NCI-H2227 treated with DMSO at 0.1 percent for 48 hours (cell line): ENCODE measurements around the gene EXOC3L4.

Experiments used
- DNase-seq: peaks from one replicate; lab custom pipeline; 2025; lab: John Stamatoyannopoulos, UW

EXOC3L4 gene

DNA sequence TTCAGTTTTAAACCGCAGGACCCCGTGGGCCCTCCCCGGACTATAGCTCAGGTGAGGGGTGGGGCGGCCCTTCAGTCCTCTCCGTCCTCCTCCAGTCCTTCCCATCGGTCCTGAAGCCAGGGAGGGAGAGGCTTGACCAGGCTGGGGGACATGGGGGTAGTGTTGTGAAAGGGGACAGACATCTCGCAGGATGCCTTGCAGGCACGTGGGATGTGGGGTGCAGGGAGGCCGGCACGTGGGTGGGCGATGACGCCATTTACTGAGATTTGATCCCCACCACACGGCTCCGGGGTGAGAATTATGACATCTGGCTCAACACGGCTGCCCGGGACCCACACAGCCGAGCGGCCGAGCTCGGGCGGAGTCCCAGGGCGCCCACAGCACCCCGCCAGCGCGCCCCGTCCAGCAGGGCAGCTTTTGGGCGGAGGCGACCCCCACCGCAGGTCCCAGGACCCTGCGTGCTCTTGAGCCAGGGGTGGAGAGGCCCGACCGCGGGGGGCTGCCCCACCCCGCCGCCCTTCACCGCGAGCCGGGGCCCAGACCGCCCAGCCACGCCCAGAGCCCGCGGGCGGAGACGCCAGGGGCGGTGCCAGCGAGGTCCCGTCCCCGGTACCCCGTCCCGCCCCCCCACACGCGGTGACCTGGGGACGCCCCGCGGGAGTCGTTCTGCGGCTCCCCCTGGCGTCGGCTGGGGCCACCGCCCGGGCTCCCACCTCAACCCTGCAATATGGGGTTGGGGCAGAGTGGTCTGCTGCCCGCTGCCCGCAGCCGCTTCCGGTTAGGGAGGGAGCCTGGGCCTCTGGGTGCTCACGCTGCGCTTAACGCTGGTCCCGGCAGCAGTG lies 3.3 kb upstream of the EXOC3L4 start:
- DNase-seq = no peak

DNA sequence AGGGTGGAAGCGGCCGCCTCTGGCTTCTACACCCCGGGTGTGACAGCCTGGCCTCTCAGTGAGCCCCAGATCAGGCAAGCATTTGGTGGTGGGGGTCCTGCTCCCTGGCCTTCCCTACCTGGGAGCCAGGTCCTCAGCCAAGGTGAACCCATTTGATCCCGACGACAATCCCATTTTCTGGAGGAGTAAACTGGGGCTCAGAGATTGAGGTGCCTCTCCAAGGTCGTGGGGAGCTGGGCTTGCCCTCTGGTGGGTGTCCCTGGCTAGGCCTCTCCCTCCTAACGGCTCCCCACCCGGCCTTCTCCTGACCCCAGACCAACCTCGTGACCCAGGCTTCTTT lies 2.7 kb upstream of the EXOC3L4 start:
- DNase-seq = no peak

DNA sequence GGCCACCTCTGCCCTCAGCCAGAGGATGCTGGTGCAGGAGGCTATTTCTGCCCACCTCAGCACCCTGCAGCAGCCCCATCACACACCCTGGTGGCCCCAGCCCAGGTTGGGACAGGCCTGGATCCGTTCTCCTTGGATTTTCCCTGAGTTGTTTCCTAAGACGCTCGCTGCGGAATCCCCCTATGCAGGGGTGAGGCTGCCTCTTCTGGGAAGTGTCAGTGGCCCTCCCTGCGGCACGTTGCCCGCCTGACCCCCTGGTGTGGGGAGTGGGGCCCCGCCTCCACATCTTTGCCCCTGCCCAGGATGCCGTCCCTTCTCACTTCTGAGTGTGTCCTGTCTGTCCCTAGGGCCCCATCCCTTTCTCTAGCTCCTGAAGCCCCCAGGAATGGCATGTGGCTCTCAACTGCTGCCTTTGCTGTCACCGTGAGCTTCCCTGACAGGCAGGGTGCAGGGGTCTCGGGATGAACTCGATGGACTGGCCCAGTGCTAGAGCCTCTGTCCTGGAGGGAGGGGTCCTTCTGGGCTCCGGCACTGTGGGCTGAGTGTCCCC lies 594 bp upstream of the EXOC3L4 start:
- no peak for DNase-seq

DNA sequence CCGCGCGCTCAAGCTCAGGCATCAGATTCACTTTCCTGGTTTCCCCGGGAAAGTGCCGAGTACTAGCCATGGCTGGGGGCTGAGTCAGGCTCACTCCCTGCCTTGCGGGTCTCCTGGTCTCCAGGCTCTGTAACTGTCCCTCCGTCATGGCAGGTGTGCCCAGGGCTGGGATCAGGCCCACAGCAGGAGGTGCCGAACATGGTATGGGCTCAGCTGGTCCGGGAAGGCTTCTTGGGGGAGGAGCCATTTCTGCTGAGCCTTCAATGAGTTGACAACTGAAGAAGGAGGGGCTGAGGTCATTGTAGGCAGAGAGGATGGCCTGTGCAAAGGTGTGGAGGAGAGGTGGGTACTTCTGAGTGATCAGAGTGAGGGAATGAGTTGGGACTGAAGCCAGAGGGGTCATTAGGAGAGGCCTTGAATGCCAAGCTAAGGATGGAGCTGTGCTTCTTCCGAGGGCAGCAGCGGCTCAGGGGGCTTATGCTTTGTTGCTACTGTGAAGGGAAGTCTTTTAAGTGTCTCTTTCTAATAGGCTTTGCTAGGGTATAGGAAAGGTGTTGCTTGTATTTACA lies 769 bp downstream of the EXOC3L4 start:
- DNase-seq = no peak

DNA sequence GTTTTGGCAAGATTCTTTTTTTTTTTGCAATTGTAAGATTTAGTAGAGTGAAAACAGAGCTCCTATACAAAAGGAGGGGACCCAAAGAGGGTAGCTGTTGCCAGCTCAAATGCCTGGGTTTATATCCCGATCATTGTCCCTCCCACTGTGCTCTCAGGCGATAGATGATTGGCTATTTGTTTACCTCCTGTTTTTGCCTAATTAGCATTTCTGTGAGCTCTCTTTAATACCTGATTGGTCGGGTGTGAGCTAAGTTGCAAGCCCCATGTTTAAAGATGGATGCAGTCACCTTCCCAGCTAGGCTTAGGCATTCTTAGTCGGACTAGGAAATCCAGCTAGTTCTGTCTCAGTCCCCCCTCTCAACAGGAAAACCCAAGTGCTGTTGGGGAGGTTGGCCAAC lies 1.9 kb downstream of the EXOC3L4 start:
- DNase-seq = no peak

DNA sequence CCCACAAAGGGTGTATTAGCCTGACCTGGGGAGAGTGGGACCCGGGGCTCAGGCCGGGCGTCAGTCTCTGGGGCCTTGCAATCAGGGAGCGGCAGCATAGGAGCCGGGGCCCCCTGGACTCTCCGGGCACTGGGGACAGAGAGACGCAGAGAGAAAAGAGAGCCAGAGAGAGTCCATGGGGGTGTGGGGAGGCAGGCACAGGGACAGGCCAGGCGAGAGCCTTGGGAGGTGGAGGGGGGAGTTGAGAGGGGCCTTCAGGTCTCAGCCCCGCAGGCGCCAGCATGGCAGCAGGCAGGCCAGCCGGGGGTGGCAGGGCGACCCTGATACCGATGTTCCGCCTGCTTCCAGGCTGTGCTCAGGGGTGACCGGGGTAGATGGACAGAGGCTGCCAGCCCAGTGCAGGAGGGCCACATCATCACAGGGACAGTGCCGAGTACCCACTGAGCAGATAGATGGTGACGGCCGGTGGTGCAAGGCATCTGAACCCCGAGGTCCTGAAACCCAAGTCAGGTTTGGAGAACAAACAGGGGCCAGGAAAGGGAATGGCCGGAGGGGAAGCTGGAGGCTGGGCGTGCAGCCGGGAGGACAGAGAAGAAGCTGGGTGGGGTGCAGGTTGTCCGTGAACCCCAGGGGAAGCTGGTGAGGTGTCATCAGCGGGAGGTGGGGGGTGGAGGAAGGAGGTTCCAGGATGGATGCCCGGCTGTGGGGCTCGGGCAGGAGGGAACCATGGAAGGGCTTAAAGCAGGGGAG lies 2.9 kb downstream of the EXOC3L4 start:
- DNase-seq = no peak

DNA sequence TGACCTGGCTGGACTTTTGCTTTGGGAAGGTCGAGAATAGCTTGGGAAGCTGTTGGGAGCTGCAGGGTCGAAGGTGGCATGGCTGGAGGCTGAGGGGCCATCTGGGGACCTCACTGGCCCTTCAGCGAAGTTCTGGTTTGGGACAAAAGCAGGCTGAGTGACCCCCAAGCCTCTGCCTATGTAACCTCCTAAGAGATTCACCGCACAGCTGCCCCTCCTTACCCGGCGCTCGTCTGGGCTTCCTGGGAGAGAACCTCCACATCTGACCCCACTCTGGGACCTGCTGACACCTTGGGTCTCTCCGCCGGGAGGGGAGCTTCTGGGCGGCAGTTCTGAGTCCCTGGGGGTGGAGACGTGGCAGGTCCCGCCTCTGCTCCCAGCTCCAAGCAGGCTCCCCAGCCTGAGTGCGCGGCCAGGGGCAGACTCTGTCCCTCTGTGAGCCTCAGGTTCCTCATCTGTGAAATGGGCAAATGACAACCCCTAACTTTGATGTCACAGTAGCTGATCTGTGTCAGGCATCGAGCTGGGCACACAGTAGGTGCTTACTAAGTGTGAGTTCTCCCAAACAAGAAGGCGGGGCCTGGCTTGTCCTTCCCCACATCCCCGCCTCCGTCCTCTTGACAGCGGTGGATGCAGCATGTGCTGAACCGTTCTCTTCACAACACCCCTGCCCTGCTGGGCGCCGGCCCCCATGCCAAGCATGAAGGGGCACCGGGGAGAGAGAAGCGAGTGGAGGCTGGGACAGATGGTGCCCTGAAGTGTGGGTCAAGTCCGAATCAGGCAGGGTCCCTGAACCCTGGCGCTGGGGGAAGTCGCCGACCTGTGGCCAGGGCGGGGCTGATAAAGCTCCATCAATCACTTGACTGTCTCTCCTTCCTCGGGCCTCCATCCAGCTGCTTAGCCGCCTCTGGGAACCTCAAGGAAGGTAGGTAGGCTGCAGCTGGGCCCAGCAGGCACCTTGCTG lies 3.8 kb downstream of the EXOC3L4 start:
- DNase-seq = no peak

DNA sequence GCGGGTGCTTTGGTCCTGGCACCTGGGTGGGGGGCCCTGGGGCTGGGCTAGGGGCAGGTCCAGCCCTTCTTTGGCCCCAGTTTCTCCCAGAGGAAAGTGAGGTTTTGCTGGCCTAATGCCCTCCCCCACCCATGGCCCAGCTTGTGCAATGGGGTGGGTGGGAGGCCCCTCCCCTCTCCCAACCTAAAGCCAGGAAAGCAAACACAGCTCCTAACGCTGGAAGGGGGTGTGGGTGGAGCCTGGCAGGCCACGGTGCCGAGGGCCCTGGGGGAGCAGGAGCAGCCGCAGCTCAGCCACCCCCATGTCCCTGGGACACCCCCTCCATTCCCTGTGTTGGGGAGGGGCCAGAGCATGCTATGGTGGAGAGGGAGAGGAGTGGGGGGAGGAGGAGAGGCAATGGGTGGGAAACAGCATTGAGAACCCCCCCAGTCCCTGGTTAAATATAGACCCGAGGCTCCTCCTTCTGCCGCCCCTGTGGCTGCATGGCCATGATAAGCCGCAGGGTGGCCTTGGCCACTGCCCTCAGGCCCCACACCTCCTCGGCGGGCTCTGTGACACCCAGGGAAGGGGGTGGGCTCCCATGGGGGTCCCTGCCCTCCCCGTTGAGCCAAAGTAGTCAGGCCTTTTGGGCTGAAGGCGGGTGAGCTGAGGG lies 4.7 kb downstream of the EXOC3L4 start:
- DNase-seq = no peak

DNA sequence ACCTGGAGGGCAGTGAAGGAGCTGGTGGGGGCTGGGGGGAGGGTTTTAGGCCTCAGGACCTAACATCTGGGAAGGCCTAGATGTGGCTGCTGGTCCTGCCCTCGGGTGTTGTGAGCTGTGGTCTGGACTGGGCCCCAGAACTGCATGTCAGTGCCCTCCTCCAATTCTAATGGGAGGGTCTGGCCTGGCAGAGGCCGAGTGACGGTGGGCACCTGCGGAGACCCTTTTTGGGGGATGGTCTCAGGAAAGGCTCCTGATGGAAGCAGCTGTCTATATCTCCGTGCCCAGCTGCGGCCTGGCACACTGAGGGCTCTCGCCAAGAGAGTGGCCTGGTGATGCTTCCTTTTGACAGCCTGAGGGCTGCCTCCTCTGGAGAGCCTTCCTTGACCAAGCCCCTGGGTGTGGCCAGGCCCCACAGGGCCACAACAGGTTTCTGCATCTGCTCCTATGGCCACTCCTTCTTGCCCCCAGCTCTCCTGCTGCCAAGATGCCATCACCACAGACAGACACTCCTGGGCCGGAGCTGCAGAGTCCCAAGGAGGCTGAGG lies 5.3 kb downstream of the EXOC3L4 start:
- DNase-seq = no peak

DNA sequence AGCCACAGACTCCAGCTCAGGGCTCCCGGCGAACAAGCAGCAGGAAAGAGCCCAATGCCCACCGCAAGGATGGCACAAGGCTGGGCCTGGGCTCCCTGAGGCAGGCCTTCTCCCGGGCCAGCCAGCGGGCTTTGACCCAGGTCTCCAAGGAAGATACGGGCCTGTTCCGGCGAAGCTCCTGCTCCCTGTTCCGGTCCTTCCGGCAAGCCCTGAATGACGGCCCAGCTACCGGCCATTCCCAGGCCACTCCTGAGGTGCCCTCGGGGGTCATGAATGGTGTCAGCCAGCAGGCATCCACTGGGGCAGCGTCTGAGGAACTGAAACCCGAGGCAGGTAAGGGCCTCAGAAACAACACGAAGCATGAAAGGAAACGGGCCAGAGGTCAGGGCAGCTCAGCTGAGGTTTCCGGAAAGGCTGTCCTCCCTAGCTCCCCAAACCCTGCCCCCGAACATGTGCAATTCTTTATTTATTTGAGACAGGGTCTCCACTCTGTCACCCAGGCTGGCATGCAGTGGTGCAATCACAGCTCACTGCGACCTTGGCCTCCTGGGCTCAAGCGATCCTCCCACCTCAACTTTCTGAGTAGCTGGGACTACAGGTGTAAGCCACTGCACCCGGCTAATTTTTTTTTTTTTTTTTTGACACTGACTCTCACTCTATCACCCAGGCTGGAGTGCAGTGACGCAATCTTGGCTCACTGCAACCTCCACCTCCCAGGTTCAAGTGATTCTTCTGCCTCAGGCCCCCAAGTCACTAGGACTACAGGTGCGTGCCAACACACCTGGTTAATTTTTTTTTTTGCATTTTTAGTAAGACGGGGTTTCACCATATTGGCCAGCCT lies 6.0 kb downstream of the EXOC3L4 start:
- no peak for DNase-seq

DNA sequence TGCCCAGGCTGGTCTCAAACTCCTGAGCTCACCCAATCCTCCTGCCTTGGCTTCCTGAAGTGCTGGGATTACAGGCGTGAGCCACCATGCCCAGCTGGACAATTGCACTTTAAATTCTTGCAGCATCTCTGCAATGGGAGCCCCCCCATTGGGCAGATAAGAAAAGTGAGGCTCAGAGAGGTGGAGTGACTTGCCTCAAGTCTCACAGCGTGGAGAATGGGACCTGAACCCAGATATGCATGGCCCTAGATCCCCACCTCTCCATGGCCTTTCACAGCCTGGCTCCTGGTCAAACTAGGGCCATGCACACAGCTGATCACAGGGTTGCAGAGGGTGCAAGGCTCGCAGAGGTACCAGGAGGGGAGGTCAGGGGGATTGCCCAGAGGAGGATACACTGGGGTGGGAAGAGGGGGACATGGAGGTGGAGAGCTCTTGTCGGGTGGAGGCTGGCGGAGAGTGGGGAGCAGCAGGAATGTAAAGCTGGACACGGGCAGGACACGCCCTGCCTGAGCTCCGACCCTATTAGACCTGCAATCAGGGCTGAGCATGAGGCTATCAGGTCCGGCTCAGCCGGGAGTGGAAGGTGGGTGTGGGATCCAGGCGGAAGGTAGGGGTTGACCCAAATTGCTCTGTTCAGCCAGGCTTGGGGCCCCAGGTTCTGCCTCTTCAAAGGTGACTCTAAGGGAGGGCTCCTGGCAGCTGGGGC lies 6.9 kb downstream of the EXOC3L4 start:
- DNase-seq = no peak

DNA sequence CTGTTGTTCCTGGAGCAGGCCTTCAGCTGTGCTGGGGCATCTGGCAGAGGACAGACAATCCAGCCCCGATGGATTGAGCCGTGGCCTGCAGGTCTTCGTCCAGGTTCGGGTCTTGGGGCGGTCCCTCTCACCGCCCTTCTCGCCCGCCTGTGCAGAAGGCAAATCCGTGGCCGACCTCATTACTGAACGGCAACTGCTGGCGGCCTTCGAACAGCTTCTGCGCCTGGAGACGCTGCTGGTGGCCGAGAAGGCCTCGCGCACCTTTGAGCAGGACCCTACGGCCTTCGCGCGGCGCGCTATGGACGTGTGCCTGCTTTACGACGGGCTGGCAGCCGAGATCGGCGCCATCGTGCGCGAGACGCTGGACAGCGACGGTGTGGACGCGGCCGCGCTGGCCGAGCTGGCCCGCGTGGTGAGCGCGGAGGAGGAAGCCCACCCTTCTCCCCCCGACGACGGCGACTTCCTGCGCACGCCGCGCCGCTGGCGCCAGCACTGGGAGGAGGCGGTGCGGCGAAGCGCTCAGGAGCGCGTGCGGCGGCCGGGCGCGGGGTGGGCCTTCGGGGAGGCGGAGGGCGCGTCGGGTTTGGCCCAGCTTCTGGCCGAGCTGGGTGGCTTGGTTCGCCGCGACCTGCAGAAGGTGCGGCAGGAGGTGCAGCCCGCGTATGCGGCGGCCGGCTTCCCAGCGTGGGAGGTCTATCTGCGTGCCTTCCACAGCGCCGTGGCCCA lies 7.6 kb downstream of the EXOC3L4 start:
- DNase-seq = no peak

DNA sequence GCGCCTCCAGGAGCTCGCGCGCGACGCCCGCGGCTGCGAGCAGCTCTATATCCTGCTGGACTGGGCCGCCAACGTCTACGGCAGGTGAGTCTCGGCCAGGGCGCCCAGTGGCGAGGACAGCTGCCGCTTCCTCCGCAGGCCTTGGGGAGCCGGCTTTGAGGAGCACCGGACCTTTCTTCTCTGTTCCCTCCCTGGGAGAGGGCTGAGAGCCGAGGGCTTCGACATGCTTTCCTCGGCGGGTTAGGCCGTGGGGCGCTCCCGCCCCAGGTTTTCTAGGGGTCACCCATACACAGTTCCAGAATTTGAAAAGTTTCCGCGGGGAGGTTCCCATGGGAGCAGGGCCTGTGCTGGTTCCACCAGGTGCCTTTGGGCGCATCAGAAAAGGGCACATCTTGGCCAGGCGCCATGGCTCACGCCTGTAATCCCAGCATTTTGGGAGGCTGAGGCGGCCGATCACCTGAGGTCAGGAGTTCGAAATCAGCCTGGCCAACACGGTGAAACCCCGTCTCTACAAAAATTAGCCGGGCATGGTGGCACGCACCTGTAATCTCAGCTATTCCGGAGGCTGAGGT lies 8.2 kb downstream of the EXOC3L4 start:
- DNase-seq = no peak

DNA sequence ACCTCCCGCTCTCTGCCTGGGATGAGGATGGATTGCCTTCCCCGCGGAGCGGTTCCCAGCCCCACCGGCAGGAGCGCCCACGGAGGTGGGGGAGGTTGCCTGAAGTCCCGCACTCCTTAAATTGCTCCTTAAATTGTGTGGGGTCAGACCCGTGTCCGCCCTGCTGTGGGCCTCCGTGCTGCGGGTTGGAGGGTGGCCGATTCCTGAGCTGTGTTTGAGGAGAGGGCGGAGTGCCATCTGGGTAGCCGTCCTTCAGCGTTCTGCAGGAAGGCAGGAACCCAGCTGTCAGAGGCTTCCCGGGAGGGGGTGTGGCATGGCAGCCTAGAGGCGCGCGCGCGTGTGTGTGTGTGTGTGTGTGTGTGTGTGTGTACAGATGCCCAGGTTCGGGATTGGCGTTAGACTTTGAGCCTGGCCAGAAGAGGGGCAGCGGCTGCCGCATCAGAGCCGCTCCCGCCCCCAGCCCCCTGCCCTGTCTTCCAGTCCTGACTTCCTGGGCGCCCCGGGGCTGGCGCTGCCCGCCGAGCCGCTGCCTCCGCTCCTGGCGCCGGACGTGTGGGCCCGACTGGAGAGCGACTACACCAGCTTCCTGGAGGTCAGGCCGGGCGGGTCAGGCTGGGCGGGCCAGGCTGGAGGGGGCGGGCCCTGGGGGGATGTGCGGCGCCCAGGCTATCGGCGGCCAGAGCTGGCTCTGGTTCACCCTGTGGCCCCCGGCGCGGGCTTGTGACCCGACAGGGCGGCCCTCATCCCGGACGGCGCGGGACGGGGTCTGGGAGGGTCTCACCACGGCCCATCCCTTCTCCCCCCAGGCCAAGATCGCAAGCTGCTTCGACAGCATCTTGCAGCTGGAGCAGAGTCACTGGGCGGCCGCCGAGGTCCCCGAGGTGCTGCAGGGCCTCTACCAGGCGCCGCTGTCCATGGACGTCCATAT lies 9.2 kb downstream of the EXOC3L4 start:
- DNase-seq = peak; percentile 75

DNA sequence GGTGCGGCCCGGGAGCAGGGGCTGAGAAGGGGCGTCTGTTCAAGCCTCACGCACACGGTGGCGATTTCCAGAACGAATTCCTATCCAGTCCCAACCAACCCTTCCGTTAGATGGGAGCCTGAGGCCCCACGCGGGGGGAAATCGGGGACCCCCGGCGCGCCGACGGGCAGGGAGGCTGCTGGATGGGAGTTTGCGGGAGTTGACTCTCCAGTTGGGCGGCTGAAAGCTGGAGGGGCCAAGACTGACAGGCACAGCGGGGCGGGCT lies 9.8 kb downstream of the EXOC3L4 start:
- no peak for DNase-seq

DNA sequence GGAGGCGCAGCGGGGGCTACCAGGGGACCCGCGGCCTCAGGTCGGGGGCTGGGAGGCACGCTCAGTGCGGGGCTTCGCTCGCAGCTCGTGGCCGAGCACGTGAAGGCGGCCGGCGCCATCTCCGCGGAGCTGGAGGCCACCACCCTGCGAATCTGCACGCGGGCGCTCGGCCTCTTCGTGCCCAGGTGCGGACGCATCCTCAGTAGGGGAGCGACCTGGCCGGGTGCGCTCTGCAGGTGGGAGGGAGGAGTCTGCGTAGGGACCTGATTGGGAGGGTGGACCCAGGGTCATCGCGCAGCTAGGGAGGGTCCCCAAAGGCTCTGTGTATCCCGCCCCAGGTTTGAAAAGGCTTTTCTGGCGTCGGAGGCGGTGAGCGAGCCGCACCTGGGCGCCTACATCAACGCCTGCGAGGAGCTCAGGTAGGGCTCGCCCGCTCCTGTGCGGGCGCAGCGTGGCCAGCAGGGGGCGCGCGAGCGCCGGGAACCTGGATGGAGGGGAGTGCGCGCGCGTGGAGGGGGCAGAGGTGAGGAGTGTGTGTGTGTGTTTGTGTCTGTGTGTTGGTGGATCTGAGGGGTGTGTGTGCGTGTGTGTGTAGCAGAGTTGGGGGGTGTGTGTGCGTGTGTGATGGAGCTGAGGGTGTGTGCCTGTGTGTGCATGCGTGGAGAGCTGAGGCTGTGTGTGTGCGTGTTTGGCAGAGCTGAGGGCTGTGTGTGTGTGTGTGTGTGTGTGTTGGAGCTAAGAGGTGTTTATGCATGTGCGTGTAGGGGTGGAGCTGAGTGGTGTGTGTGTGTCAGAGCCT lies 10.3 kb downstream of the EXOC3L4 start:
- peak; percentile 49 for DNase-seq
